GM06990 (cell line): ENCODE measurements around the gene SLC25A22.

ENCODE experiments used
- DNase-seq: peaks from one replicate; pipeline ENCODE4 v3.0.0-alpha.2; 2011; ENCODE audit not compliant: insufficient read length; ENCODE audit errors: extremely low read depth
- H3K27me3 ChIP-seq: replicated peaks from 2 replicates; pipeline ENCODE4 v1.6.0; 2011; ENCODE audit warnings: low read length; ENCODE audit not compliant: control insufficient read depth, insufficient read depth
- H3K36me3 ChIP-seq: 2 replicates; pipeline ENCODE4 v1.5.1; 2011; ENCODE audit warnings: low read length; ENCODE audit not compliant: control insufficient read depth, insufficient read depth
- H3K4me3 ChIP-seq: replicated peaks from 2 replicates; pipeline ENCODE4 v1.5.1; 2011; ENCODE audit warnings: low read depth, mild to moderate bottlenecking, control low read depth, low read length
- CTCF ChIP-seq: IDR thresholded peaks from 2 replicates; pipeline ENCODE4 v1.5.1; 2011; ENCODE audit warnings: low read length, control low read depth, mild to moderate bottlenecking, inconsistent platforms; ENCODE audit not compliant: insufficient read depth, poor library complexity, severe bottlenecking

The SLC25A22 gene

GRCh38 chr11:836274-836673 is 38.2 kb upstream of the SLC25A22 start:
- Histone ChIP-seq H3K27me3 (peaks cover 1% of the 10 kb centered on the region), H3K4me3 (no peak overlapping the region), H3K36me3 (peaks cover 25% of the 10 kb centered on the region)
- TF ChIP-seq CTCF: no peak
- DNase-seq: no peak

- Histone ChIP-seq H3K4me3 (no peak overlapping the region), H3K27me3 (peaks cover 1% of the 10 kb centered on the region), H3K36me3 (peaks cover 20% of the 10 kb centered on the region)
- DNase-seq: no peak
- no peak for TF ChIP-seq CTCF
These were observed 36.6 kb upstream of the SLC25A22 start for GRCh38 chr11:834371-835316.

- Histone ChIP-seq H3K27me3 (peaks cover 1% of the 10 kb centered on the region), H3K4me3 (peak overlapping the region; percentile 61)
These were observed 35.8 kb upstream of the SLC25A22 start for GRCh38 chr11:833849-834311.

GRCh38 chr11:833114-833791 is 35.2 kb upstream of the SLC25A22 start:
- H3K4me3 ChIP-seq: peak overlapping the region; percentile 61
- H3K36me3 ChIP-seq: peaks cover 10% of the 10 kb centered on the region
- peaks cover 1% of the 10 kb centered on the region for H3K27me3 ChIP-seq
- peak; percentile 57 for DNase-seq
- no peak for TF ChIP-seq CTCF

More at GRCh38 chr11:833849-834311, 35.8 kb upstream of the SLC25A22 start:
- peaks cover 14% of the 10 kb centered on the region for H3K36me3 ChIP-seq
- DNase-seq: no peak
- TF ChIP-seq CTCF: no peak

- peak; percentile 65 for DNase-seq
These were observed 34.5 kb upstream of the SLC25A22 start, which contains the start of gene CD151 for GRCh38 chr11:832529-833113. CD151 (plus strand) TSS chr11:832952; CDS start chr11:836070, 3,118 bp downstream.

More at GRCh38 chr11:832529-833113, 34.5 kb upstream of the SLC25A22 start, which contains the start of gene CD151:
- no peak for TF ChIP-seq CTCF
- Histone ChIP-seq H3K4me3 (peak within 1 kb of the TSS; percentile 61), H3K36me3 (peaks cover 6% of the 10 kb centered on the region), H3K27me3 (peaks cover 1% of the 10 kb centered on the region)
